IgD-negative memory B cell (primary cell): ENCODE data around the gene KAZN. TPM values are rescaled to one million over a fixed set of nuclear protein-coding genes. Genes with fewer than 3 reads are reported as not detected.

Experiments used
- H3K27ac Mint-ChIP-seq, 3 donors: one replicate each; pipeline ENCODE4 v1.8.0; 2020 to 2022; ENCODE audit warnings: mild to moderate bottlenecking in 3 of 3, mixed read lengths in 3 of 3, moderate library complexity in 1 of 3
- H3K27me3 Mint-ChIP-seq: one replicate; pipeline ENCODE4 v1.8.0; 2021; ENCODE audit warnings: mixed read lengths
- H3K36me3 Mint-ChIP-seq: one replicate; pipeline ENCODE4 v1.8.0; 2020; ENCODE audit warnings: mild to moderate bottlenecking, mixed read lengths
- H3K4me1 Mint-ChIP-seq, 3 donors: one replicate each; pipeline ENCODE4 v1.8.0; 2020 to 2022; ENCODE audit warnings: mixed read lengths in 3 of 3, mild to moderate bottlenecking in 1 of 3
- H3K4me3 Mint-ChIP-seq, 4 donors: one replicate each; pipeline ENCODE4 v1.8.0; 2020 to 2022; ENCODE audit warnings: mild to moderate bottlenecking in 4 of 4, mixed read lengths in 4 of 4, moderate library complexity in 3 of 4
- H3K9me3 Mint-ChIP-seq, 3 donors: one replicate each; pipeline ENCODE4 v1.8.0; 2020 to 2021; ENCODE audit warnings: mixed read lengths in 3 of 3, mild to moderate bottlenecking in 1 of 3
- polyA plus RNA-seq: library from polyadenylated mRNA; unstranded; fragments of 300-500 nt; fragmentation: Illumina TruSeq; gene quantifications from one replicate; pipeline ENCODE4 v1.2.3, GENCODE V29; 2021

KAZN gene
- polyA plus RNA-seq, 1 donor from 2014 or later, result not detected

- H3K4me1 Mint-ChIP-seq, result peaks cover 7 to 8% (median 7%) of the 10 kb centered on the region in 3 donors
- peaks cover 0 to 3% (median 0%) of the 10 kb centered on the region in 3 donors for H3K9me3 Mint-ChIP-seq
- no peak overlapping the region for H3K4me3 Mint-ChIP-seq
- H3K27ac Mint-ChIP-seq, result no peak overlapping the region
- H3K27me3 Mint-ChIP-seq, result peaks cover 37% of the 10 kb centered on the region
- no peaks in the 10 kb centered on the region for H3K36me3 Mint-ChIP-seq
Observed at GRCh38 chr1:15150376-15150775, 551.9 kb downstream of the KAZN start.

GRCh38 chr1:15151377-15151806 is 552.9 kb downstream of the KAZN start:
- Mint-ChIP-seq H3K27me3 (peaks cover 43% of the 10 kb centered on the region), H3K36me3 (no peaks in the 10 kb centered on the region), H3K9me3 (peaks cover 0 to 3% (median 0%) of the 10 kb centered on the region in 3 donors), H3K4me1 (peaks cover 10 to 13% (median 12%) of the 10 kb centered on the region in 3 donors), H3K4me3 (no peak overlapping the region), H3K27ac (no peak overlapping the region)

- H3K27ac Mint-ChIP-seq, result no peak overlapping the region
- H3K4me1 Mint-ChIP-seq, result peaks cover 12 to 16% (median 12%) of the 10 kb centered on the region in 3 donors
- H3K9me3 Mint-ChIP-seq, result peaks cover 0 to 3% (median 0%) of the 10 kb centered on the region in 3 donors
- no peak overlapping the region for H3K4me3 Mint-ChIP-seq
- H3K27me3 Mint-ChIP-seq, result peaks cover 43% of the 10 kb centered on the region
- no peaks in the 10 kb centered on the region for H3K36me3 Mint-ChIP-seq
Observed at GRCh38 chr1:15151871-15152270, 553.4 kb downstream of the KAZN start.

- Mint-ChIP-seq H3K4me3 (peak overlapping the region in 1 of 4 donors; percentile 70), H3K4me1 (peaks cover 12 to 16% (median 12%) of the 10 kb centered on the region in 3 donors), H3K9me3 (peaks cover 0 to 3% (median 0%) of the 10 kb centered on the region in 3 donors), H3K27me3 (peaks cover 43% of the 10 kb centered on the region), H3K27ac (no peak overlapping the region), H3K36me3 (no peaks in the 10 kb centered on the region)
Observed at GRCh38 chr1:15152318-15153183, 554.1 kb downstream of the KAZN start.

- H3K4me1 Mint-ChIP-seq, result peaks cover 12 to 16% (median 12%) of the 10 kb centered on the region in 3 donors
- H3K27me3 Mint-ChIP-seq, result peaks cover 37% of the 10 kb centered on the region
- no peaks in the 10 kb centered on the region for H3K36me3 Mint-ChIP-seq
- no peak within 1 kb of the TSS for H3K27ac Mint-ChIP-seq
- peaks cover 0 to 3% (median 0%) of the 10 kb centered on the region in 3 donors for H3K9me3 Mint-ChIP-seq
- peak within 1 kb of the TSS in 3 of 4 donors; percentile 62 to 90 (median 70) for H3K4me3 Mint-ChIP-seq
Observed at GRCh38 chr1:15153184-15153841, 554.8 kb downstream of the KAZN start, which contains the start of gene TMEM51. TMEM51 (plus strand) TSS chr1:15153747; CDS start chr1:15215088, 61,341 bp downstream.

GRCh38 chr1:15153842-15154479 is 555.5 kb downstream of the KAZN start:
- Mint-ChIP-seq H3K9me3 (peaks cover 0 to 3% (median 0%) of the 10 kb centered on the region in 3 donors), H3K4me1 (peaks cover 12 to 16% (median 12%) of the 10 kb centered on the region in 3 donors), H3K36me3 (no peaks in the 10 kb centered on the region), H3K4me3 (peak overlapping the region in 2 of 4 donors; percentile 62 to 90), H3K27me3 (peaks cover 35% of the 10 kb centered on the region), H3K27ac (no peak overlapping the region)

- Mint-ChIP-seq H3K27me3 (peaks cover 35% of the 10 kb centered on the region), H3K9me3 (peaks cover 0 to 3% (median 0%) of the 10 kb centered on the region in 3 donors), H3K4me1 (peaks cover 12 to 16% (median 12%) of the 10 kb centered on the region in 3 donors), H3K4me3 (peak overlapping the region in 2 of 4 donors; percentile 62 to 90), H3K36me3 (no peaks in the 10 kb centered on the region), H3K27ac (no peak overlapping the region)
Observed at GRCh38 chr1:15154480-15155036, 556.1 kb downstream of the KAZN start.

GRCh38 chr1:15155191-15155590 is 556.7 kb downstream of the KAZN start:
- H3K36me3 Mint-ChIP-seq, result no peaks in the 10 kb centered on the region
- H3K9me3 Mint-ChIP-seq, result peaks cover 0 to 3% (median 0%) of the 10 kb centered on the region in 3 donors
- no peak overlapping the region for H3K27ac Mint-ChIP-seq
- peaks cover 12 to 16% (median 12%) of the 10 kb centered on the region in 3 donors for H3K4me1 Mint-ChIP-seq
- H3K27me3 Mint-ChIP-seq, result peaks cover 33% of the 10 kb centered on the region
- H3K4me3 Mint-ChIP-seq, result peak overlapping the region in 2 of 4 donors; percentile 8 to 63

GRCh38 chr1:15155888-15156741 is 557.6 kb downstream of the KAZN start:
- H3K36me3 Mint-ChIP-seq, result no peaks in the 10 kb centered on the region
- no peaks in the 10 kb centered on the region for H3K9me3 Mint-ChIP-seq
- peak overlapping the region in 1 of 3 donors; percentile 82 for H3K27ac Mint-ChIP-seq
- peak overlapping the region in 2 of 4 donors; percentile 39 to 69 for H3K4me3 Mint-ChIP-seq
- H3K4me1 Mint-ChIP-seq, result peaks cover 9 to 16% (median 14%) of the 10 kb centered on the region in 3 donors
- H3K27me3 Mint-ChIP-seq, result peaks cover 32% of the 10 kb centered on the region

GRCh38 chr1:15156807-15157380 is 558.4 kb downstream of the KAZN start:
- H3K4me1 Mint-ChIP-seq, result peaks cover 6 to 16% (median 14%) of the 10 kb centered on the region in 3 donors
- H3K4me3 Mint-ChIP-seq, result peak overlapping the region in 1 of 4 donors; percentile 47
- H3K27me3 Mint-ChIP-seq, result peaks cover 28% of the 10 kb centered on the region
- H3K36me3 Mint-ChIP-seq, result no peaks in the 10 kb centered on the region
- no peaks in the 10 kb centered on the region for H3K9me3 Mint-ChIP-seq
- peak overlapping the region in 1 of 3 donors; percentile 82 for H3K27ac Mint-ChIP-seq

- Mint-ChIP-seq H3K27ac (no peak overlapping the region), H3K4me1 (peaks cover 6 to 15% (median 14%) of the 10 kb centered on the region in 3 donors), H3K4me3 (peak overlapping the region in 1 of 4 donors; percentile 9), H3K27me3 (peaks cover 24% of the 10 kb centered on the region), H3K36me3 (no peaks in the 10 kb centered on the region), H3K9me3 (no peaks in the 10 kb centered on the region)
Observed at GRCh38 chr1:15157524-15158399, 559.3 kb downstream of the KAZN start.

GRCh38 chr1:15158506-15159165 is 560.2 kb downstream of the KAZN start:
- H3K9me3 Mint-ChIP-seq, result no peaks in the 10 kb centered on the region
- H3K27ac Mint-ChIP-seq, result no peak overlapping the region
- H3K27me3 Mint-ChIP-seq, result peaks cover 21% of the 10 kb centered on the region
- no peaks in the 10 kb centered on the region for H3K36me3 Mint-ChIP-seq
- H3K4me3 Mint-ChIP-seq, result peak overlapping the region in 1 of 4 donors; percentile 11
- H3K4me1 Mint-ChIP-seq, result peaks cover 6 to 15% (median 13%) of the 10 kb centered on the region in 3 donors
